GM12801 (cell line): ENCODE data around the gene HERC4.

Source experiments
- CTCF ChIP-seq: IDR thresholded peaks from one replicate; pipeline ENCODE4 v1.5.1; 2011; ENCODE audit warnings: control low read depth; ENCODE audit not compliant: insufficient read length; ENCODE audit errors: extremely low read depth

Gene HERC4

GRCh38 chr10:67884842-67885670, 190.0 kb downstream of the HERC4 start:
- TF ChIP-seq CTCF: no peak

- TF ChIP-seq CTCF: no peak
These were observed 190.7 kb downstream of the HERC4 start, which contains the start of gene SIRT1 for GRCh38 chr10:67884313-67884841. Gene SIRT1 (plus strand): TSS chr10:67884656. CDS start chr10:67884722, 66 bp downstream.

GRCh38 chr10:67883710-67884312, 191.3 kb downstream of the HERC4 start:
- no peak for TF ChIP-seq CTCF

GRCh38 chr10:67878133-67878532, 196.9 kb downstream of the HERC4 start:
- no peak for TF ChIP-seq CTCF

GRCh38 chr10:67875340-67876238, 199.5 kb downstream of the HERC4 start:
- TF ChIP-seq CTCF: no peak
